Stomach smooth muscle (tissue), 2 donors: Measurements from ENCODE around the gene CLN5.
"Not testable (repeated sequence)": the region's sequence is repeated elsewhere in the genome, so short reads cannot be mapped to it uniquely, and the experiment has no call there.

Experiments used
- H3K27ac ChIP-seq: one replicate; pipeline ENCODE4 v1.7.0; 2013; ENCODE audit warnings: mild to moderate bottlenecking, low read length, inconsistent platforms
- H3K27me3 ChIP-seq, 2 donors: one replicate each; pipeline ENCODE4 v1.7.0; 2013; ENCODE audit warnings: low read length in 2 of 2; ENCODE audit not compliant: insufficient read depth in 2 of 2, control insufficient read depth in 1 of 2
- H3K36me3 ChIP-seq, 2 donors: one replicate each; pipeline ENCODE4 v1.7.0; 2013; ENCODE audit warnings: low read length in 2 of 2; ENCODE audit not compliant: control insufficient read depth in 2 of 2, insufficient read depth in 2 of 2
- H3K4me1 ChIP-seq: one replicate; pipeline ENCODE4 v1.7.0; 2013; ENCODE audit warnings: low read length; ENCODE audit not compliant: control insufficient read depth, insufficient read depth
- H3K4me3 ChIP-seq, 2 donors: one replicate each; pipeline ENCODE4 v1.7.0; 2013; ENCODE audit warnings: low read length in 2 of 2
- H3K9ac ChIP-seq, 2 donors: one replicate each; pipeline ENCODE4 v1.7.0; 2013; ENCODE audit warnings: low read length in 2 of 2, mild to moderate bottlenecking in 1 of 2
- H3K9me3 ChIP-seq, 2 donors: one replicate each; pipeline ENCODE4 v1.7.0; 2013; ENCODE audit warnings: low read length in 2 of 2; ENCODE audit not compliant: control insufficient read depth in 2 of 2
- donor health status: healthy.
- donor health status: Pancreatic carcinoma.

The CLN5 gene

DNA sequence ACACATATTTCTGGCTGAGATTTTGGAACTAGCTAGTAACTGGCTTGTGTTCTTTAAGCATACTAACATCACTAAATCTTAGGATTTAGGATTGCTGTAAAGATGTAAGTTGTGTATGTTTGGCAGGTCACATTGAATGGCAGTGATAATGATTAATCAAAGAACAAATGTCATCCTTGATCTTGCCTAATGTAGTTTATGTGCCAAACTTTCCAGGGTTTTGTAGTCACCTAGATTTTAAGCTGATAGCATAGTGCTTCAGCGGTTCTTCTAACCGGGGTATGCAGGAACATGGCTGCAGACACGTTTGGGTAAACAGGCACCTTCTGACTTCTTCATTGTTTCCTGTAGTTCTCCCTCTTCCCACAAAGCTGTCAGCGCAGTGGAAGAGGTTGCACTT lies 9.7 kb downstream of the CLN5 start:
- H3K27me3 ChIP-seq = no peaks in the 10 kb centered on the region
- no peak overlapping the region for H3K4me3 ChIP-seq
- no peaks in the 10 kb centered on the region for H3K9me3 ChIP-seq
- H3K36me3 ChIP-seq = peaks cover 8 to 12% of the 10 kb centered on the region in 2 donors
- H3K4me1 ChIP-seq = no peaks in the 10 kb centered on the region
- no peak overlapping the region for H3K9ac ChIP-seq
- H3K27ac ChIP-seq = no peak overlapping the region

DNA sequence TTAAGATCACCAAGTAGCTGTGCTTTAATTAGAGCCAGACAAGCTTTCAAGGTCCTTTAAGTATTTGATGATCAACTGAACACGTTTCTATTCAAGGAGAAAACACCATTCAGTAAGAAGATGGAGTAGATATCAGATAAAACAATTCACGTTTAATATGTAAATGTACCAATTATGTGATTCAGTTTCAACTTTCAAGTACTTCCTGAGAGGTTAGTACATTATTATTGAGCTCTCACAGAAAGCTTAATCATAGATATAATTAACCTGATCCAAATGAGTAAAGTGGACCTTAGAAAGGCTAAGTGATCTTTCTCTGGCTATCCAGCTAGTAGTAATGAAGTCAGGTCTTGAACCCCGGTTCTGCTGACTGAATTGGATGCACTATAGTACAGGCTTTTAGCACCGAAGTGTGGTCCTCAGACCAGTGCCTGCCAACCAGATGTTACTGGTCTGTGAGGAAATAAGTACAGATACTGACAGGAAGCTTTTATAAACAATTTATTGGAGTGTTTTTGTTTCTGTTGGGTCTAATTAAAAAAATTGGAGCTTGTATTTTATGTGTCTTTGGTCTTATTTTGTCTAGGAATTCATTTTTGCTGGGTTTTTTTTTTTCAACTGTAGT lies 10.2 kb downstream of the CLN5 start:
- Histone ChIP-seq H3K27ac (no peak overlapping the region), H3K4me1 (no peaks in the 10 kb centered on the region), H3K36me3 (peaks cover 6 to 14% of the 10 kb centered on the region in 2 donors), H3K9me3 (no peaks in the 10 kb centered on the region), H3K27me3 (no peaks in the 10 kb centered on the region), H3K9ac (no peak overlapping the region), H3K4me3 (no peak overlapping the region)

DNA sequence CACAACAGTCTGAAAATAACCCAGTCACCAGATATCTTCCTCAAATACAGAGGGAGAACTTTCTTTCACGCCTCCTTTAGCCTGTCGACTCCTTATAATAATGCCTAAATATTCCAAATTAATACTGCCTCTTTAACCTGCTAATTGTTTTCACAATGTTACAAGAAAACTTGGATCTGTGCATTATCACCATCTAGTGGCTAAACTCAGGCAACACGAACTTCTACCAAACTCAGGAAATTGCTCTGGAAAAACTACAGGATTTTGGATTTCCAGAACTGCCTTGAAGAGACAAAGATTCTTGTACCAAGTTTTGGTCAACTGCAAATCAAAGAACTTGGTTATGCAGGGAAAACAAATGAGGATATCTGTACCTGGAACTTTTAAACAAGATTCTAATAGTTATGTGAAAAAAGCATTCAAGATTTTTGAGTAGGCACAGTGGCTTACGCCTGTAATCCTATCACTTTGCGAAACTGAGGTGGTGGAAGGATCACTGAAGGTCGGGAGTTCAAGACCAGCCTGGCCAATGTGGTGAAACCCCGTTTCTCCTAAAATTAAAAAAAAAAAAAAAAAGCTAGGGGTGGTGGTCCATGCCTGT lies 10.8 kb downstream of the CLN5 start:
- Histone ChIP-seq H3K4me1 (no peaks in the 10 kb centered on the region), H3K4me3 (no peak overlapping the region), H3K27ac (no peak overlapping the region), H3K36me3 (peaks cover 11 to 19% of the 10 kb centered on the region in 2 donors), H3K9me3 (no peaks in the 10 kb centered on the region), H3K27me3 (no peaks in the 10 kb centered on the region), H3K9ac (no peak overlapping the region)

DNA sequence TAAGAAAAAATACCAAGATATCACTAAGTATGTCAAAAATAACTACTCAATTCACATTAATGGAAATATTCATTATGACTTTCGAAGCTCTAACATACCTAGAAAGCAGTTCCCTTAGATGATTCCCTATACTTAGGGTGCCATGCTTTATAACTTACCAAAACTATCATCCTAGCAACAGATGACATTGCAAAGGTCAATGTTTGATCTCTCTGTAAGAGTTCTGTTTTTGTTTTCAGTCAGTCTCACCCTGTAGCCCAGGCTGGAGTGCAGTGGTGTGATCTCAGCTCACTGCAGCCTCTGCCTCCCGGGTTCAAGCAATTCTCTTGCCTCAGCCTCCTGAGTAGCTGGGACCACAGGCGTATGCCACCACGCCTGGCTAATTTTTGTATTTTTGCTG lies 16.5 kb downstream of the CLN5 start:
- H3K4me1 ChIP-seq, H3K27ac ChIP-seq: not testable (repeated sequence)
- peaks cover 23 to 26% of the 10 kb centered on the region in 2 donors for H3K36me3 ChIP-seq

DNA sequence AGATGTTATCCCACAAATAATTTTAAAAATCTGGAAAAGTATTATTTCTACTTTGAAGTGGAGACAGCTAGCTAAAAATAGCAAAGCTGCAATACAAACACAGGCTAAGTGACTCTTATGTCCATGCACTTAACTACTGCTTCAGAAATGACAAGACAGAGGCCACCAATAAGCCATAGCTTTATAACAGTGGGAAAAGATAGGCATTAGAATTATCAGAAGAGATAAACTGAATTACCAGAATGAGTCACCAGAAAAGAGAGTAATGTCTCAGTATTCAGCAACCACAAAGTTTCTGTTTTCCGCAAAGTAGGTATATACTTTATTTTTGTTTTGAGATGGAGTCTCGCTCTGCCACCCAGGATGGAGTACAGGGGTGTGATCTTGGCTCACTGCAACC lies 17.1 kb downstream of the CLN5 start:
- H3K36me3 ChIP-seq = peaks cover 28 to 32% of the 10 kb centered on the region in 2 donors
- no peaks in the 10 kb centered on the region for H3K9me3 ChIP-seq
- H3K9ac ChIP-seq = no peak overlapping the region
- no peak overlapping the region for H3K4me3 ChIP-seq
- no peaks in the 10 kb centered on the region for H3K27me3 ChIP-seq
- H3K4me1 ChIP-seq = peaks cover 10% of the 10 kb centered on the region
- H3K27ac ChIP-seq = no peak overlapping the region

More for the DNA sequence above, 16.5 kb downstream of the CLN5 start:
- H3K27me3 ChIP-seq, H3K9me3 ChIP-seq, H3K4me3 ChIP-seq, H3K9ac ChIP-seq: not testable (repeated sequence)

DNA sequence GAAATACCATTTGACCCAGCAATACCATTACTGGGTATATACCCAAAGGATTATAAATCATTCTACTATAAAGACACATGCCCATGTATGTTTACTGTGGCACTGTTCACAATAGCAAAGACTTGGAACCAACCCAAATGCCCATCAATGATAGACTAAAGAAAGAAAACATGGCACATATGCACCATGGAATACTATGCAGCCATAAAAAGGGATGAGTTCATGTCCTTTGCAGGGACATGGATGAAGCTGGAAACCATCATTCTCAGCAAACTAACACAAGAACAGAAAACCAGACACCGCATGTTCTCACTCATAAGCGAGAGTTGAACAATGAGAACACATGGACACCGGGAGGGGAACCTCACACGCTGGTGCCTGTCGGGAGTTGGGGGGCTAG lies 17.8 kb downstream of the CLN5 start:
- not testable (repeated sequence) for H3K9ac ChIP-seq, H3K9me3 ChIP-seq, H3K4me3 ChIP-seq, H3K27me3 ChIP-seq, H3K27ac ChIP-seq, H3K4me1 ChIP-seq
- peaks cover 32 to 33% of the 10 kb centered on the region in 2 donors for H3K36me3 ChIP-seq

DNA sequence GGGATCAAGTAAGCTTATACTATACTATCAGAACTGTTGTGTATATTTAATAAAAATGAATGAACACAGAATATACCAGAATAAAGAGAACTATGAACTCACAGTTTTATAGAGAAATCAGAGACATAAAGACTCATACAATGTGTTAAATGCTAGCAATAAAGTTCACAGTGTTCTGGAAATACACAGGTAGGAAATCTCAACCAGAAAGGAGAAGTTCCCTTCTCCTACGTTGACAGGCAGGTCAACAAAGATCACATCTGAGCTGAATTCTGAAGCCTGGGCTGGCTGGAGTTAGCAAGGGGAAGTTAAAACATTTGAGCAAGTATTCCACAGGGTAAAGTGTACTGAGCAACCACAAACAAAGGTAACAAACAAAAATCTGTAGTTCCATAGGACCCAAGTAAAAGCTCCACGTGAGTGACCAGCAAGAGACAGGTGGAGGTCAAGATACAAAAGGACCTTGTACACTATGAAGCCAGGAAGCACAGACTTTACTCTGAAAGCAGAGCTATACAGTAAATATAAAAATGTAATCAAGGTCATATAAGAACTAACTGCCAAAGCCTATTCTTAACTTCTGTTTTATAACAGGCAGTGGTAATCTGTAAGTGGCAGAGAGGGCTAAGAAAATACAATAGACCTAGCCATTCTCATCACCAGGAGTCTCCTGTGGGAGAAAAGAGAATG lies 22.1 kb downstream of the CLN5 start:
- H3K9ac ChIP-seq = no peak overlapping the region
- peaks cover 30 to 40% of the 10 kb centered on the region in 2 donors for H3K36me3 ChIP-seq
- H3K4me1 ChIP-seq = peaks cover 1% of the 10 kb centered on the region
- H3K9me3 ChIP-seq = no peaks in the 10 kb centered on the region
- no peak overlapping the region for H3K27ac ChIP-seq
- H3K4me3 ChIP-seq = no peak overlapping the region
- H3K27me3 ChIP-seq = no peaks in the 10 kb centered on the region

DNA sequence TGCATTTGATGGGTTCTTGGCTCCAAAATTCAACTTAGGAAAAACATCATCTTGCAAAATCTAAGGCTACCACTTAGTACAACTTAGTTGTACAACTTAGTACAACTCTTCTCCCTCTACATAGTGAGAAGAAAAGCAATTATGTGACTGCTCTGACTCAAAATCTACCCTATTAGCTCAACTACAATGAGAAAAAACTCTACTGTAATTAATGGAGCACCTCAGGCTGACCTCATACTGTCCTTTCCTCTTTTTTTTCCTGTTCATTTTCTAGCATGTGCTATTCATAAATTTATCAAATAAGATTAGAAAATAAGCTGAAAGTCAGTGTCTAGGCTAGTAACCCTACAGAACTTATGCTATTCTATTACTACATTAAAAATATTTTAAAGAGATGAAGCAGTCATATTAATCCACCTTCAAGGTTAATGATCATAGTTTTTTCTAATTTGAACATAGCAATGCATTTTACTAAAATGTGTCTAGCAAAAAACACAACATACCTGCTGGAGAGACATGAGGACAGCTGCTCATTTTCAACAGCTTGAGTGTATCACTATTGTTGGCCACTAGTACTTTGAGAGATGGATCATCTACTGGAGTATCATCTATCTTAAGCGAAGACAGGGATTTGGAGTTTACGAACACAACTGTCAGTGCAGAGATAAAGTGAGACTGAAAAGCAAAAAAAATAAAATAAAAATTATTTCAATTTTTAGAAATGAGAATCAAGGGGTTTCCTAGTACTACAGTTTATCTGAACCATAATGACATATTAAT lies 23.2 kb downstream of the CLN5 start:
- Histone ChIP-seq H3K4me3 (no peak overlapping the region), H3K4me1 (peaks cover 2% of the 10 kb centered on the region), H3K9ac (no peak overlapping the region), H3K27ac (no peak overlapping the region), H3K27me3 (no peaks in the 10 kb centered on the region), H3K9me3 (no peaks in the 10 kb centered on the region), H3K36me3 (peaks cover 30 to 40% of the 10 kb centered on the region in 2 donors)

DNA sequence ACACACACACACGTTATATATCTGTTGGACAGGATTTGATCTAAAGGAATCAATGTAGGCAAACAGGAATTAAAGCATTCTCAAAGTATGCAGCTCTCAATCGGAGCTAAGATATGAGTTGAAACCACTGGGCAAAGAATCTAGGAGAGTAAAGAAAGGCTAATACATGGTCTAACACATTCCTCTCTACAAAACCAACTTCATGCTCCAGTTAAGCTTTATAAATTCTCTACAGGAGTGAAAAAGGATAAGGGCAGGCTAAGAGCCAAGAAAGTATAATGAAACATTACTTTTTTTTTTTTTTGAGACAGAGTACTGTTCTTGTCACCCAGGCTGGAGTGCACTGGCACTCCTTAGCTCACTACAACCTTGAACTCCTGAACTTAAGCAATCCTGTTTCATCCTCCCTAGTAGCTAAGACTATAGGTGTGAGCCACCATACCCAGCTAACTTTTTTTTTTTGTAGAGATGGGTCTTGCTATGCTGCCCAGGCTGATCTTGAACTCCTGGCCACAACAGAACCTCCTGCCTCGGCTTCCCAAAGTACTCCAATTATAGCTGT lies 24.5 kb downstream of the CLN5 start:
- Histone ChIP-seq H3K27me3 (no peaks in the 10 kb centered on the region), H3K9me3 (no peaks in the 10 kb centered on the region), H3K4me1 (peaks cover 2% of the 10 kb centered on the region), H3K9ac (no peak overlapping the region), H3K4me3 (no peak overlapping the region), H3K27ac (no peak overlapping the region), H3K36me3 (peaks cover 22 to 36% of the 10 kb centered on the region in 2 donors)

DNA sequence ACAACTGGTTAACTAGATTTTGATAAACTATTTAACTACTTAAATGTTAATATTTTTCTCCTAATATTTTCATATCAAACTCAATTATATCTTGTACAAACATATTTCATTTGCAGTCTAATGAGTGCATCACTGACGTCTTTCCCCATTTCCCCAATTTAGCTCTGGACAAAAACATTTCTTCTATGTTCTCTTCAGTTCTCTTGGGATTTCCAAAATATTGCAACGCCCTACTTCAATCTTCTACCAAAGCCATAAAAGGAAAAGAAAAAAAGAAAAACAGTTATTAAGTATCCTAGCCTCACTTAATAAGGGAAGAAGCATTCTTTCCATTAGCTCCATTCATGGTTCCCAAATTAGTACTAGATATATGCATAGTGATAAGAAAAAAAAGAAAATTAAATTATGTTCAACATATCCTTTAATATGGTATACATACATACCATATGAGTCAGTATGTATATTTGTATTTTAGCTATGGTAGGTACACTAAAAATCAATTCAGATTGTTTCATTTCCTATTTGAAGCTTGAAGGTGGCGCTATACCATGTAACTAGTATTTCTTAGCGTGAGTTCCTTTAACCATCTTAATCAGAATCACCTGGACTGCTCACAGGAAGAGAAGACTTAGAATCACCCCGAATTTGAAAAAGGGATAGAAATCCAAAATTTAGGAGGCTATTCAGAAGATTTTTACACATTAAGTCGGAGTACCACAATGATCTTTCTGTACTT lies 25.2 kb downstream of the CLN5 start:
- H3K9me3 ChIP-seq = no peaks in the 10 kb centered on the region
- no peak overlapping the region for H3K27ac ChIP-seq
- H3K4me3 ChIP-seq = no peak overlapping the region
- H3K27me3 ChIP-seq = no peaks in the 10 kb centered on the region
- H3K9ac ChIP-seq = no peak overlapping the region
- H3K4me1 ChIP-seq = peaks cover 2% of the 10 kb centered on the region
- H3K36me3 ChIP-seq = peaks cover 16 to 36% of the 10 kb centered on the region in 2 donors
